Esophagus muscularis mucosa (tissue), 4 donors: Measurements from ENCODE around the gene MFRP.

Experiments
- CTCF ChIP-seq, 3 experiments: fragments of 200-600 bp in 2 of 3; fragments of 450-650 bp in 1 of 3; sonication (generic) in 2 of 3; IDR thresholded peaks; one replicate each; pipeline ENCODE4 v1.5.1; 2017 to 2019; ENCODE audit warnings: antibody characterized with exemption in 3 of 3, mild to moderate bottlenecking in 2 of 3, moderate library complexity in 1 of 3
- EP300 ChIP-seq: sonication (generic); formaldehyde crosslinking; IDR thresholded peaks from one replicate; pipeline ENCODE4 v1.6.1; 2017; ENCODE audit warnings: antibody characterized with exemption
- POLR2A ChIP-seq: fragments of 450-650 bp; IDR thresholded peaks from one replicate; pipeline ENCODE4 v1.6.1; 2017; ENCODE audit warnings: antibody characterized with exemption, moderate library complexity, mild to moderate bottlenecking, low read depth
- POLR2AphosphoS5 ChIP-seq, 2 donors: sonication (generic); formaldehyde crosslinking; IDR thresholded peaks; one replicate each; pipeline ENCODE4 v1.6.1; 2017; ENCODE audit warnings: antibody characterized with exemption in 2 of 2

DNA sequence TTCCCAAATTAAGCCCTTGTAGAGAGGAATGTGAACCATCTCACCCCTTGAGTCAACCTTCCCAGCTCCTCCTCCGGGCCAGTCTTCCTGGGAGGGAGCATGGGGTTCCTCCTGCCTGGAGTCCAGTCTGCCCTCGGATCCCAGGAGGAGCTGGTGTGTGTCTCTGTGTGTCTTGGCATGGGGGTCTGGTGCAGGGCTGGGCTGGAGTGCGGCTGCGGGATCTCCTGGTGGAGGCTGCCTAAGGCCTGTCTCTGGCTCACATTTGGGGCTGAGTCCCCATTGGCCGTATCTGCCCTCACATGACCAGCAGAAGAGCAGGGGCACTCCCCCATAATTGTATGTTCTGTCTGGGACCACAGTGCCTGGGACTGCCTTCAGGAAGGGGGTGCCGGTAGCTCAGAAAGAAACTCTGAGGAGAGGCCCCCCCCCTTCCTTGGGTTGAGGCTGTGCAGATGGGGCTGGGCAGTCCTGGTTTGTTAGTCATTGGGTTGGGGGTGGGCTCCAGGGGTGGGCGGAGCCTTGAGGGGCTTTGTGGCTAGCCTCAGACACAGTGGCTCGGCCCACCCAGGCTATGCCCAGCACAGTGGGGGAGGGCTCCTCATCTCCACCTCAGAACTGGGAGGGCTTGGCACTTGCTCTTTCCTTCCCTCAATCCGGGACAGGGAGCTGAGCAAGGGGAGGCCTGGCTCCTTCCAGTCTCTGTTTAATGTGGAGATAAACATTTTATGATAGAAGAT lies 8.8 kb downstream of the MFRP start:
- no peak for TF ChIP-seq POLR2A
- no peak for TF ChIP-seq CTCF (IDR thresholded peaks at IDR 0.05)
- no peak for TF ChIP-seq EP300
- no peak for TF ChIP-seq POLR2AphosphoS5 (IDR thresholded peaks at IDR 0.05)
